K562 (cell line): Measurements from ENCODE around the gene PCBP2. TPM values are rescaled to one million over a fixed set of nuclear protein-coding genes. Genes with fewer than 3 reads are reported as not detected.

ENCODE experiments used
- GATA2 ChIP-seq: sonication (generic); formaldehyde crosslinking; IDR thresholded peaks from 2 replicates; pipeline ENCODE4 v1.4.0; 2020; ENCODE audit warnings: mild to moderate bottlenecking, missing genetic modification reagents
- HLTF ChIP-seq: fragments of 450-650 bp; IDR thresholded peaks from 2 replicates; pipeline ENCODE4 v1.6.1; 2016
- POLR3G ChIP-seq: IDR thresholded peaks from 2 replicates; pipeline ENCODE4 v1.6.1; 2011; ENCODE audit not compliant: insufficient read length, insufficient replicate concordance; ENCODE audit errors: extremely low read depth
- PTRF ChIP-seq: fragments of 450-650 bp; IDR thresholded peaks from 2 replicates; pipeline ENCODE4 v1.6.1; 2016; ENCODE audit warnings: mild to moderate bottlenecking, missing genetic modification characterization, missing compliant biosample characterization
- ZC3H4 ChIP-seq: sonication (generic); formaldehyde crosslinking; IDR thresholded peaks from 2 replicates; pipeline ENCODE4 v1.9.0; 2021; ENCODE audit warnings: missing genetic modification reagents, borderline replicate concordance
- ZNF121 ChIP-seq: sonication (generic); formaldehyde crosslinking; conservative IDR thresholded peaks from 2 replicates; pipeline ENCODE4 v1.8.0; 2022; ENCODE audit warnings: missing genetic modification reagents
- polyA plus RNA-seq, 8 experiments: library from polyadenylated mRNA; depleted of rRNA in 4 of 8; stranded (reverse) in 5 of 8; unstranded in 3 of 8; fragments of >200 nt; fragmentation: Nextera tagmentation in 2 of 8; fragmentation: Illumina TruSeq in 1 of 8; extraction: Ambion mirVana in 2 of 8; extraction: Trizol in 1 of 8; gene quantifications; 2 replicates each; pipeline versions ENCODE4 v1.2.1 to v1.2.3, GENCODE V29; 2011 to 2014; ENCODE audit warnings: inconsistent platforms in 1 of 8, missing spikeins in 1 of 8
- total RNA-seq, 7 experiments: library from RNA; depleted of rRNA in 6 of 7; stranded (reverse); fragments of >200 nt in 6 of 7; fragmentation: Illumina TruSeq in 2 of 7; extraction: Trizol in 2 of 7; gene quantifications; 2 replicates each; pipeline versions ENCODE4 v1.2.1 to v1.2.3, GENCODE V29; 2011 to 2021; ENCODE audit warnings: low replicate concordance in 1 of 7
- TF ChIP-seq, protein P1 (sequence below), 2 experiments: IDR thresholded peaks; 2 replicates each; pipeline ENCODE4 v1.6.1; 2012; ENCODE audit warnings: improper control_type of control experiment in 2 of 2, low read depth in 2 of 2, low read length in 2 of 2, borderline replicate concordance in 1 of 2
- TF ChIP-seq, protein P2 (sequence below): fragments of 450-650 bp; IDR thresholded peaks from 2 replicates; pipeline ENCODE4 v1.6.1; 2016; ENCODE audit warnings: mild to moderate bottlenecking
- TF ChIP-seq, protein P3 (sequence below), 2 experiments: IDR thresholded peaks in 1 of 2; conservative IDR thresholded peaks in 1 of 2; 2 replicates each; pipeline ENCODE4 v1.6.1; 2016; ENCODE audit warnings: low read depth in 2 of 2, mild to moderate bottlenecking in 1 of 2, missing compliant biosample characterization in 1 of 2, missing genetic modification characterization in 1 of 2, moderate library complexity in 1 of 2
- TF ChIP-seq, protein P4 (sequence below): sonication (generic); formaldehyde crosslinking; IDR thresholded peaks from 2 replicates; pipeline ENCODE4 v1.8.0; 2023; ENCODE audit warnings: mild to moderate bottlenecking, missing genetic modification reagents
- TF ChIP-seq, protein P5 (sequence below), 3 experiments: IDR thresholded peaks in 2 of 3; conservative IDR thresholded peaks in 1 of 3; 2 replicates each; pipeline ENCODE4 v1.5.1; 2011 to 2012; ENCODE audit warnings: low read length in 3 of 3, mild to moderate bottlenecking in 3 of 3, control low read depth in 2 of 3, improper control_type of control experiment in 1 of 3, inconsistent platforms in 1 of 3, low read depth in 1 of 3, mixed read lengths in 1 of 3, moderate library complexity in 1 of 3; ENCODE audit not compliant: insufficient read depth in 2 of 3

Gene PCBP2
- total and polyA plus RNA-seq, 9 of the 15 experiments (the other 6 are each of a cell fraction or from before 2014, with no cell fraction given) = 137 to 831 (median 328) TPM

DNA sequence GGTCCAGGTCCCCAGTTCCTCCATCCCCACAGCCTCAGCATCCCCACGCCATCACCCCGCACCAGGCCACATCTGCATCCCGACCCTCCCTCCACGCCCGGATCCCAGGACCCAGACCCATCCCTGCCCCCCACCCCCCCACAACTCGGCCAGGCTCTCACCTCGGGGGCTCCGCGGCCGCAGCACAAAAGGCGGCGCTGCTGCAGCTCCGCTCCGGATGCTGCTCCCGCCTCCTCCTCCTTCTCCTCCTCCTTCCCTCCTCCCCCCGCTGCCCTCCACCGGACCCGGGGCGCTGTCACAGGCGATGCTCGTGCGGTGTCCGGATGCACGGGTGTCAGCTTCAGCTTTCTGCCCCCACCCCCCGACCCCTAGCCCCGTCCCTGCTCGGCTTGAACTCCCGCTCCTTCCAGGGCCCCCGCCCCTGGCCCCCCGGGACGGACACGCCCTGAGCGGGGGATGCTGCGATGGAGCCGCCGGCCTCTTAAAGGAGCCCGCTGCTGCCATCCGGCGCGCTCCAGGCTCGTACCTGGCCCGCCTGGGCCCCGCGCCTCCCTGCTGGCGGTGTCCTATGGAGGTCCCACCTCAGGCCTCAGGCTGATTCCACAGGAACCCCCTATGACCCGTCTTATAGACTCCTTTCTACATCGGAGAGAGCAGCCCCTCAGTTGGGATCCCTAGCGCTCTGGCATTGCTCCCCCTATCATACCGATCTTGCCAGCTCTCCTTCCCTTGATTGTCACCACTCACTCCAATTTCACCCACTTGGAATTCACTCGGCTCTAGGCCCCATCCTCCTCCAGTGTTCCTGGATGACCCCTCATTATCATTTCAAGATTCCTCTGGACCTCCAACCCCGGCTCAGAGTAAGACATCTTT, 47.6 kb downstream of the PCBP2 start, which contains the start of gene MAP3K12 (continued):
- TF ChIP-seq, protein P1, sequence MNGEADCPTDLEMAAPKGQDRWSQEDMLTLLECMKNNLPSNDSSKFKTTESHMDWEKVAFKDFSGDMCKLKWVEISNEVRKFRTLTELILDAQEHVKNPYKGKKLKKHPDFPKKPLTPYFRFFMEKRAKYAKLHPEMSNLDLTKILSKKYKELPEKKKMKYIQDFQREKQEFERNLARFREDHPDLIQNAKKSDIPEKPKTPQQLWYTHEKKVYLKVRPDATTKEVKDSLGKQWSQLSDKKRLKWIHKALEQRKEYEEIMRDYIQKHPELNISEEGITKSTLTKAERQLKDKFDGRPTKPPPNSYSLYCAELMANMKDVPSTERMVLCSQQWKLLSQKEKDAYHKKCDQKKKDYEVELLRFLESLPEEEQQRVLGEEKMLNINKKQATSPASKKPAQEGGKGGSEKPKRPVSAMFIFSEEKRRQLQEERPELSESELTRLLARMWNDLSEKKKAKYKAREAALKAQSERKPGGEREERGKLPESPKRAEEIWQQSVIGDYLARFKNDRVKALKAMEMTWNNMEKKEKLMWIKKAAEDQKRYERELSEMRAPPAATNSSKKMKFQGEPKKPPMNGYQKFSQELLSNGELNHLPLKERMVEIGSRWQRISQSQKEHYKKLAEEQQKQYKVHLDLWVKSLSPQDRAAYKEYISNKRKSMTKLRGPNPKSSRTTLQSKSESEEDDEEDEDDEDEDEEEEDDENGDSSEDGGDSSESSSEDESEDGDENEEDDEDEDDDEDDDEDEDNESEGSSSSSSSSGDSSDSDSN (IDR thresholded peaks at IDR 0.05; ENCODE audit: borderline replicate concordance in 1 of 2, low read depth in 2 of 2, low read length in 2 of 2) = peak in 1 of 2 experiments; percentile 68; a peak in 1 of 4 replicates
- no peak for TF ChIP-seq HLTF
- TF ChIP-seq POLR3G = no peak
- TF ChIP-seq, protein P2, sequence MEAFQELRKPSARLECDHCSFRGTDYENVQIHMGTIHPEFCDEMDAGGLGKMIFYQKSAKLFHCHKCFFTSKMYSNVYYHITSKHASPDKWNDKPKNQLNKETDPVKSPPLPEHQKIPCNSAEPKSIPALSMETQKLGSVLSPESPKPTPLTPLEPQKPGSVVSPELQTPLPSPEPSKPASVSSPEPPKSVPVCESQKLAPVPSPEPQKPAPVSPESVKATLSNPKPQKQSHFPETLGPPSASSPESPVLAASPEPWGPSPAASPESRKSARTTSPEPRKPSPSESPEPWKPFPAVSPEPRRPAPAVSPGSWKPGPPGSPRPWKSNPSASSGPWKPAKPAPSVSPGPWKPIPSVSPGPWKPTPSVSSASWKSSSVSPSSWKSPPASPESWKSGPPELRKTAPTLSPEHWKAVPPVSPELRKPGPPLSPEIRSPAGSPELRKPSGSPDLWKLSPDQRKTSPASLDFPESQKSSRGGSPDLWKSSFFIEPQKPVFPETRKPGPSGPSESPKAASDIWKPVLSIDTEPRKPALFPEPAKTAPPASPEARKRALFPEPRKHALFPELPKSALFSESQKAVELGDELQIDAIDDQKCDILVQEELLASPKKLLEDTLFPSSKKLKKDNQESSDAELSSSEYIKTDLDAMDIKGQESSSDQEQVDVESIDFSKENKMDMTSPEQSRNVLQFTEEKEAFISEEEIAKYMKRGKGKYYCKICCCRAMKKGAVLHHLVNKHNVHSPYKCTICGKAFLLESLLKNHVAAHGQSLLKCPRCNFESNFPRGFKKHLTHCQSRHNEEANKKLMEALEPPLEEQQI = no peak
- TF ChIP-seq, protein P3, sequence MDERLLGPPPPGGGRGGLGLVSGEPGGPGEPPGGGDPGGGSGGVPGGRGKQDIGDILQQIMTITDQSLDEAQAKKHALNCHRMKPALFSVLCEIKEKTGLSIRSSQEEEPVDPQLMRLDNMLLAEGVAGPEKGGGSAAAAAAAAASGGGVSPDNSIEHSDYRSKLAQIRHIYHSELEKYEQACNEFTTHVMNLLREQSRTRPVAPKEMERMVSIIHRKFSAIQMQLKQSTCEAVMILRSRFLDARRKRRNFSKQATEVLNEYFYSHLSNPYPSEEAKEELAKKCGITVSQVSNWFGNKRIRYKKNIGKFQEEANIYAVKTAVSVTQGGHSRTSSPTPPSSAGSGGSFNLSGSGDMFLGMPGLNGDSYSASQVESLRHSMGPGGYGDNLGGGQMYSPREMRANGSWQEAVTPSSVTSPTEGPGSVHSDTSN (CRISPR knock-in tag; IDR thresholded peaks at IDR 0.05; ENCODE audit: low read depth) = no peak
- TF ChIP-seq, protein P3 (tag; conservative IDR thresholded peaks at IDR 0.05; ENCODE audit: low read depth) = no peak
- TF ChIP-seq ZNF121 = no peak
- TF ChIP-seq ZC3H4 (CRISPR knock-in tag) = no peak
- TF ChIP-seq, protein P4, sequence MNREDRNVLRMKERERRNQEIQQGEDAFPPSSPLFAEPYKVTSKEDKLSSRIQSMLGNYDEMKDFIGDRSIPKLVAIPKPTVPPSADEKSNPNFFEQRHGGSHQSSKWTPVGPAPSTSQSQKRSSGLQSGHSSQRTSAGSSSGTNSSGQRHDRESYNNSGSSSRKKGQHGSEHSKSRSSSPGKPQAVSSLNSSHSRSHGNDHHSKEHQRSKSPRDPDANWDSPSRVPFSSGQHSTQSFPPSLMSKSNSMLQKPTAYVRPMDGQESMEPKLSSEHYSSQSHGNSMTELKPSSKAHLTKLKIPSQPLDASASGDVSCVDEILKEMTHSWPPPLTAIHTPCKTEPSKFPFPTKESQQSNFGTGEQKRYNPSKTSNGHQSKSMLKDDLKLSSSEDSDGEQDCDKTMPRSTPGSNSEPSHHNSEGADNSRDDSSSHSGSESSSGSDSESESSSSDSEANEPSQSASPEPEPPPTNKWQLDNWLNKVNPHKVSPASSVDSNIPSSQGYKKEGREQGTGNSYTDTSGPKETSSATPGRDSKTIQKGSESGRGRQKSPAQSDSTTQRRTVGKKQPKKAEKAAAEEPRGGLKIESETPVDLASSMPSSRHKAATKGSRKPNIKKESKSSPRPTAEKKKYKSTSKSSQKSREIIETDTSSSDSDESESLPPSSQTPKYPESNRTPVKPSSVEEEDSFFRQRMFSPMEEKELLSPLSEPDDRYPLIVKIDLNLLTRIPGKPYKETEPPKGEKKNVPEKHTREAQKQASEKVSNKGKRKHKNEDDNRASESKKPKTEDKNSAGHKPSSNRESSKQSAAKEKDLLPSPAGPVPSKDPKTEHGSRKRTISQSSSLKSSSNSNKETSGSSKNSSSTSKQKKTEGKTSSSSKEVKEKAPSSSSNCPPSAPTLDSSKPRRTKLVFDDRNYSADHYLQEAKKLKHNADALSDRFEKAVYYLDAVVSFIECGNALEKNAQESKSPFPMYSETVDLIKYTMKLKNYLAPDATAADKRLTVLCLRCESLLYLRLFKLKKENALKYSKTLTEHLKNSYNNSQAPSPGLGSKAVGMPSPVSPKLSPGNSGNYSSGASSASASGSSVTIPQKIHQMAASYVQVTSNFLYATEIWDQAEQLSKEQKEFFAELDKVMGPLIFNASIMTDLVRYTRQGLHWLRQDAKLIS (CRISPR knock-in tag) = no peak
- TF ChIP-seq GATA2 (CRISPR knock-in tag) = no peak
- TF ChIP-seq, protein P5, sequence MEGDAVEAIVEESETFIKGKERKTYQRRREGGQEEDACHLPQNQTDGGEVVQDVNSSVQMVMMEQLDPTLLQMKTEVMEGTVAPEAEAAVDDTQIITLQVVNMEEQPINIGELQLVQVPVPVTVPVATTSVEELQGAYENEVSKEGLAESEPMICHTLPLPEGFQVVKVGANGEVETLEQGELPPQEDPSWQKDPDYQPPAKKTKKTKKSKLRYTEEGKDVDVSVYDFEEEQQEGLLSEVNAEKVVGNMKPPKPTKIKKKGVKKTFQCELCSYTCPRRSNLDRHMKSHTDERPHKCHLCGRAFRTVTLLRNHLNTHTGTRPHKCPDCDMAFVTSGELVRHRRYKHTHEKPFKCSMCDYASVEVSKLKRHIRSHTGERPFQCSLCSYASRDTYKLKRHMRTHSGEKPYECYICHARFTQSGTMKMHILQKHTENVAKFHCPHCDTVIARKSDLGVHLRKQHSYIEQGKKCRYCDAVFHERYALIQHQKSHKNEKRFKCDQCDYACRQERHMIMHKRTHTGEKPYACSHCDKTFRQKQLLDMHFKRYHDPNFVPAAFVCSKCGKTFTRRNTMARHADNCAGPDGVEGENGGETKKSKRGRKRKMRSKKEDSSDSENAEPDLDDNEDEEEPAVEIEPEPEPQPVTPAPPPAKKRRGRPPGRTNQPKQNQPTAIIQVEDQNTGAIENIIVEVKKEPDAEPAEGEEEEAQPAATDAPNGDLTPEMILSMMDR (IDR thresholded peaks at IDR 0.05 in 2 of 3, conservative IDR thresholded peaks at IDR 0.05 in 1 of 3; ENCODE audit: insufficient read depth in 2 of 3, low read depth in 1 of 3, low read length in 3 of 3) = peak in 2 of 3 experiments; percentile 22 to 34; a peak in 1 of 6 replicates
- TF ChIP-seq PTRF = no peak
